ENCODE results near the gene SORCS3. TPM values are rescaled to one million over a fixed set of nuclear protein-coding genes. Genes with fewer than 3 reads are reported as not detected.

SORCS3 gene
- total RNA-seq, 2 experiments from 2014 or later = not detected

DNA sequence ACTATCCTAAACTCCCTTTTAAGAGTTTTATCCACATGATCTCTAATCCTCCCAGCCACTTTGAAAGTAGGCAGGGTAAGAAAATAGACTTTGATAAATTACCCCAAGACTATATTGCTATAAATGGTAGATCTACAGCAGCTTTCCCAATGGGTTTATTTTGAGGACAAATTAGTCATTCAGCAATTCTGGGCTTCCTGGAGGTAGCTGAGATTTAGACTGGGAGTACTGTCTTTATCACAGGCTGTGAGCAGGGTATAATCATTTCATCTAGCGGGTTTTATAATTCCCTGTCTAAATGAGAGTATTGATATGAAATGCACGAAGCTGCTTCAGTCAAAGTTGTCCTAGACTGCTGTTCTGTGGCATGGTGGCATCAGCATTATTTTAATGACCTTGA is 279.4 kb downstream of the SORCS3 start:
- CTCF ChIA-PET = interaction anchor here (1.3 kb wide), 1 partner anchor 11 kb away, joined by 3 read pairs; no protein-coding TSS in a partner anchor
- DNase-seq (no peak), ATAC-seq (no peak)
- Mint-ChIP-seq H3K27ac (no peak overlapping the region), H3K36me3 (no peaks in the 10 kb centered on the region), H3K27me3 (no peaks in the 10 kb centered on the region), H3K4me3 (no peak overlapping the region), H3K4me1 (no peaks in the 10 kb centered on the region), H3K9me3 (ENCODE audit: low read depth) (no peaks in the 10 kb centered on the region)

GRCh38 chr10:104921763-104922162 is 280.7 kb downstream of the SORCS3 start:
- no peak overlapping the region for H3K27ac Mint-ChIP-seq
- no peak for DNase-seq

GRCh38 chr10:104922810-104923209 is 281.7 kb downstream of the SORCS3 start:
- Mint-ChIP-seq H3K27me3 (no peaks in the 10 kb centered on the region), H3K36me3 (no peaks in the 10 kb centered on the region), H3K9me3 (ENCODE audit: low read depth) (no peaks in the 10 kb centered on the region), H3K4me3 (no peak overlapping the region), H3K27ac (no peak overlapping the region), H3K4me1 (no peaks in the 10 kb centered on the region)
- CTCF ChIA-PET = no interaction called here
- ATAC-seq (no peak), DNase-seq (no peak)

More at GRCh38 chr10:104921763-104922162, 280.7 kb downstream of the SORCS3 start:
- H3K9me3 Mint-ChIP-seq (ENCODE audit: low read depth) = no peaks in the 10 kb centered on the region
- no peak overlapping the region for H3K4me3 Mint-ChIP-seq
- no peaks in the 10 kb centered on the region for H3K4me1 Mint-ChIP-seq
- H3K36me3 Mint-ChIP-seq = no peaks in the 10 kb centered on the region
- ATAC-seq = no peak
- CTCF ChIA-PET = no interaction called here
- no peaks in the 10 kb centered on the region for H3K27me3 Mint-ChIP-seq

DNA sequence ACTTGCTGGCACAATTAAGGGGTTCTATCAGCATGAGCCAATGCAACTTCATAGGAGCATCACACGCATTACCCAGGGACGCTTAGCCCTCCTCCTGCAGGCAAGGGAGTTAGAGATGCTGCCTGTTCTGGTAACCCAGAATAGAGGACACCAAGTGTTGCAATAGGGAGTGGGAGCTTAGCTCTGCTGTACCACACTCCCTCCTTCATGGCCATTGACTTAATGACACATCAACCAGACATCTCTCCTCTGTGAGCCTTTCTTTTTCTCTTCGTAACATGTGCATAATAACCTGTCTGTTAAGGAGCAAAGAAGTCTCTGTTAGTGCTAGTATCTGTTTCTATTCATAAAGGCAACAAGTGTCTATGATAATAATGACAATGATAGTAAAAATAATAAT is 282.4 kb downstream of the SORCS3 start:
- Mint-ChIP-seq H3K36me3 (no peaks in the 10 kb centered on the region), H3K4me1 (no peaks in the 10 kb centered on the region), H3K27ac (no peak overlapping the region), H3K27me3 (no peaks in the 10 kb centered on the region), H3K9me3 (ENCODE audit: low read depth) (no peaks in the 10 kb centered on the region), H3K4me3 (no peak overlapping the region)
- no peak for DNase-seq
- no peak for ATAC-seq
- CTCF ChIA-PET = no interaction called here

GRCh38 chr10:104924101-104924795 is 283.2 kb downstream of the SORCS3 start:
- H3K9me3 Mint-ChIP-seq (ENCODE audit: low read depth) = no peaks in the 10 kb centered on the region
- H3K27me3 Mint-ChIP-seq = no peaks in the 10 kb centered on the region
- no peak overlapping the region for H3K4me3 Mint-ChIP-seq
- H3K4me1 Mint-ChIP-seq = no peaks in the 10 kb centered on the region
- ATAC-seq = no peak
- CTCF ChIA-PET = interaction anchor here (0.6 to 0.9 kb wide), 2 partner anchors 14 to 344 kb away, joined by 3 read pairs; no protein-coding TSS in a partner anchor
- no peak overlapping the region for H3K27ac Mint-ChIP-seq
- no peak for DNase-seq
- no peaks in the 10 kb centered on the region for H3K36me3 Mint-ChIP-seq

GRCh38 chr10:104925232-104925851 is 284.3 kb downstream of the SORCS3 start:
- no peaks in the 10 kb centered on the region for H3K9me3 Mint-ChIP-seq (ENCODE audit: low read depth)
- no peaks in the 10 kb centered on the region for H3K36me3 Mint-ChIP-seq
- H3K27me3 Mint-ChIP-seq = no peaks in the 10 kb centered on the region
- H3K4me3 Mint-ChIP-seq = no peak overlapping the region
- CTCF ChIA-PET = interaction anchor here (0.6 to 0.9 kb wide), 2 partner anchors 15 to 345 kb away, joined by 3 read pairs; no protein-coding TSS in a partner anchor
- no peak overlapping the region for H3K27ac Mint-ChIP-seq
- H3K4me1 Mint-ChIP-seq = no peaks in the 10 kb centered on the region
- DNase-seq (no peak), ATAC-seq (no peak)

GRCh38 chr10:104928734-104929133 is 287.6 kb downstream of the SORCS3 start:
- no peak overlapping the region for H3K4me3 Mint-ChIP-seq
- no peaks in the 10 kb centered on the region for H3K36me3 Mint-ChIP-seq
- DNase-seq = no peak
- CTCF ChIA-PET = no interaction called here
- H3K9me3 Mint-ChIP-seq (ENCODE audit: low read depth) = no peaks in the 10 kb centered on the region
- no peak for ATAC-seq
- no peak overlapping the region for H3K27ac Mint-ChIP-seq
- H3K27me3 Mint-ChIP-seq = no peaks in the 10 kb centered on the region
- no peaks in the 10 kb centered on the region for H3K4me1 Mint-ChIP-seq

- H3K27me3 Mint-ChIP-seq = no peaks in the 10 kb centered on the region
- ATAC-seq = no peak
- CTCF ChIA-PET = no interaction called here
These were observed 290.6 kb downstream of the SORCS3 start for GRCh38 chr10:104931612-104932134.

GRCh38 chr10:104935656-104936055 is 294.6 kb downstream of the SORCS3 start:
- CTCF ChIA-PET = no interaction called here
- Mint-ChIP-seq H3K4me1 (no peaks in the 10 kb centered on the region), H3K4me3 (no peak overlapping the region), H3K27me3 (no peaks in the 10 kb centered on the region), H3K27ac (no peak overlapping the region), H3K36me3 (no peaks in the 10 kb centered on the region), H3K9me3 (ENCODE audit: low read depth) (peaks cover 2% of the 10 kb centered on the region)
- DNase-seq (no peak), ATAC-seq (no peak)

More at GRCh38 chr10:104931612-104932134, 290.6 kb downstream of the SORCS3 start:
- no peaks in the 10 kb centered on the region for H3K4me1 Mint-ChIP-seq
- no peak overlapping the region for H3K27ac Mint-ChIP-seq
- H3K36me3 Mint-ChIP-seq = no peaks in the 10 kb centered on the region
- no peak overlapping the region for H3K4me3 Mint-ChIP-seq
- DNase-seq = no peak
- H3K9me3 Mint-ChIP-seq (ENCODE audit: low read depth) = no peaks in the 10 kb centered on the region

GRCh38 chr10:104937567-104937966 is 296.5 kb downstream of the SORCS3 start:
- Mint-ChIP-seq H3K27me3 (no peaks in the 10 kb centered on the region), H3K4me3 (no peak overlapping the region), H3K27ac (no peak overlapping the region), H3K4me1 (no peaks in the 10 kb centered on the region), H3K9me3 (ENCODE audit: low read depth) (peaks cover 2% of the 10 kb centered on the region), H3K36me3 (no peaks in the 10 kb centered on the region)
- DNase-seq = no peak
- ATAC-seq = no peak
- CTCF ChIA-PET = no interaction called here

DNA sequence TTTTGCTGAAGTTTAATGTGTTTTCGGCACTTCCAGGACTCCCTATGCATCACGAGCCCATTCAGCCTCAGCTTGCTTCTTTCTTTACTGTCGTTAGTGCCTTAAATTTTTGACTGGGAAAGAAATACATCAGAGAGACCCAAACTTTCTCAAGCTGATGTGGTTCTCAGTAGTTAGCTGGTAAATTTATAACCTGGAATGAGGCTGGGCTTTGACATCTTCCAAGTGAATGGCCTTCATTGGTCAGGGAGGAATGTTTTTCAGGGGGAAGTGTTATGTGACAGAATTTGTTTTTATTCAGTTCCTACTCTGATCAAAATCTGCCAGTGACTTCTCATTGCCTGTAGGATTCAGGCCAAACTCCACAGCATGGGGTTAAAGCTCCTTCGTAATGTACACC is 296.9 kb downstream of the SORCS3 start:
- Mint-ChIP-seq H3K27me3 (no peaks in the 10 kb centered on the region), H3K4me1 (no peaks in the 10 kb centered on the region), H3K36me3 (no peaks in the 10 kb centered on the region), H3K9me3 (ENCODE audit: low read depth) (peaks cover 2% of the 10 kb centered on the region), H3K4me3 (no peak overlapping the region), H3K27ac (no peak overlapping the region)
- CTCF ChIA-PET = no interaction called here
- ATAC-seq (no peak), DNase-seq (no peak)

- CTCF ChIA-PET = no interaction called here
- Mint-ChIP-seq H3K36me3 (no peaks in the 10 kb centered on the region), H3K9me3 (ENCODE audit: low read depth) (peaks cover 2% of the 10 kb centered on the region), H3K4me1 (no peaks in the 10 kb centered on the region), H3K27ac (no peak overlapping the region), H3K27me3 (no peaks in the 10 kb centered on the region), H3K4me3 (no peak overlapping the region)
- ATAC-seq (no peak), DNase-seq (no peak)
These were observed 300.6 kb downstream of the SORCS3 start for GRCh38 chr10:104941662-104942061.

- CTCF ChIA-PET = no interaction called here
These were observed 306.2 kb downstream of the SORCS3 start for GRCh38 chr10:104947314-104947713.

DNA sequence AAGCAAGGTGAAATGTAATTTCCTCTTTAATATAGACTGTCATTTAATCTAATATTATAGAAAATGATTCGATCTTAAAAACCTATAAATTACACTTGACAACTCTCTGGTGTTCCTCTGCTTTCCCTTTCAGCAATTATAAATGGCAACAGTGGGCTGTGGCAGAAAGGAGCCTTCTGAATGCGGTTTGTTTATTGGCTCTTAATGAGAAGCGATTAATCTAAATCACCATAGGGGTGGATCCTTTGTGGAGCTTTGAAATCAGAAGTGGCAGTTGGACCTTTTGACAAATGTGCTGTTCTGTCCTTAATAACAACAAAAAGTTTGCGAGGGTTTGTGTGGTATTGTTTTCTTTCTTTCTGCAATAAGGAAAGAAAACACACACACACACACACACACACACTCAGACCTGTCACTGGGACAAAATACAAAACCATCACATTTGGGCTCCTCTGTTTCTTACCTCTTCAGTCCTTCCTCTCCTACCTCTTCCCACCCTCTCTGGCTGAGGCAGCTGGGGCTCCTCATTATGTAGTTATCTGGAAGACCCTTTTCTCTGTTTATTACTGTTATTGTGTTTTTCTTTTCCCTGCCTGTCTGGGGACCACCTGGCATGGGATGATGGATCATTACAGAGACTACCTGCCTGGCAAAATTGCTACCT is 316.2 kb downstream of the SORCS3 start:
- DNase-seq (no peak), ATAC-seq (no peak)
- H3K27me3 Mint-ChIP-seq = no peaks in the 10 kb centered on the region
- CTCF ChIA-PET = no interaction called here
- H3K36me3 Mint-ChIP-seq = no peaks in the 10 kb centered on the region
- H3K9me3 Mint-ChIP-seq (ENCODE audit: low read depth) = no peaks in the 10 kb centered on the region
- no peak overlapping the region for H3K27ac Mint-ChIP-seq
- no peaks in the 10 kb centered on the region for H3K4me1 Mint-ChIP-seq
- no peak overlapping the region for H3K4me3 Mint-ChIP-seq

More at GRCh38 chr10:104947314-104947713, 306.2 kb downstream of the SORCS3 start:
- Mint-ChIP-seq H3K27ac (no peak overlapping the region), H3K4me3 (no peak overlapping the region), H3K36me3 (no peaks in the 10 kb centered on the region), H3K4me1 (no peaks in the 10 kb centered on the region), H3K9me3 (ENCODE audit: low read depth) (no peaks in the 10 kb centered on the region), H3K27me3 (no peaks in the 10 kb centered on the region)
- ATAC-seq (no peak), DNase-seq (no peak)

All from activated CD8-positive, alpha-beta memory T cell treated with anti-CD3 and anti-CD28 coated beads, Interleukin-2, amount 10 ng/mL, durations not matched to agents 7 days and 5 days (primary cell).